HG03045 (cell line): ENCODE measurements around the gene ADAMTSL1.

Experiments used
- ATAC-seq: cut with Tn5 transposase; IDR thresholded peaks from one replicate; pipeline ENCODE4 v1.9.1; 2021; ENCODE audit warnings: mild to moderate bottlenecking, moderate library complexity; ENCODE audit not compliant: unreplicated experiment

Gene ADAMTSL1

DNA sequence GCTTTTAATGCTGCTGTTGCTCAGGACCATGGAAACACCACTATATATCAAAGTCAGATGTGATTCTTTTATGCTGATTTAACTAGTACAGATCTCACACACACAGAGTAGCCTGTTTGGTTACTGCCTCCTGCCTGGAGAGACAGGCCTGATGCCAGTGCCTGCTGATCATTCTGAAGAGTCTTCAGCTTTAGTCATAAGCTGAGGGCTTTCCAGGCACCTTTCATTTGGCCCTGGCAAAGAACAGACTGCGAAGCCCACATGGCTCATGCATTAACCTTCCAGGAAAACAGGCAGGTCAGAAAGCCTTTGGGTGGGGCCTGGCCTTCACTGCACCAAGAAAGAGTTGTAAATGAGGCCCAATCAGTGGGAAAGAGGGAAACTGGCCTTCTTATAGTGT lies 414.3 kb downstream of the ADAMTSL1 start:
- ATAC-seq: no peak

DNA sequence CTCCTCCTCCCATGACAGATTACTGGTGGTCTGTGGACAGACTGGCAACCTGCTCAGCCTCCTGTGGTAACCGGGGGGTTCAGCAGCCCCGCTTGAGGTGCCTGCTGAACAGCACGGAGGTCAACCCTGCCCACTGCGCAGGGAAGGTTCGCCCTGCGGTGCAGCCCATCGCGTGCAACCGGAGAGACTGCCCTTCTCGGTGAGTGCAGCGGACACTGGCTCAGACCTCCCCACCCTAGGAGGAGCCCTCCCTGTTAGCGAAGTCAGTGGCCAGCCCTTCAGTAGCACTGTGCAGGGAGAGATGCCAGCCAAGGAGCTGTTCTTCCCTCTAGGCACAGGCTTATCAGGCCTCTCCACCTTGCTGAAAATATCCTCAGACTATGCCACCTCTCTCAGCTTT lies 415.6 kb downstream of the ADAMTSL1 start:
- ATAC-seq: no peak

DNA sequence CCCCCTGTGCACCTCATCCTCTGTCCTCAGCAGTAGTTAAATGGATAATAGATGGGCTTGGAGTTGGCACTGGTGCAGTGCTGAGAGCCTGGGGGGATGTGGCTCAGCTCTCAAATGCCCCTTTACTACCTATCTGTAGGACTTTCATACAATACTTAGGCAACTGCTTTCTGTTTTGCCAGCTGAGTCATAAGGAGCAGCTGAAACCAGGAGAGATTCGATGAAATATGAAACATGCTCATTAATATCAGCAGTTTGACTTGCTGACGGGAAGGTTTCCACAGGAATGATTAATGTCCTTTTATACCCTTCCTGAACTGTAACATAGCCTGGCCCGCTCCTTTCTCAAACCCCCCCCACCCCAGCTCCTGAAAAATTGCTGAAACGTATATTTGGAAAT lies 416.4 kb downstream of the ADAMTSL1 start:
- peak; percentile 71 for ATAC-seq

DNA sequence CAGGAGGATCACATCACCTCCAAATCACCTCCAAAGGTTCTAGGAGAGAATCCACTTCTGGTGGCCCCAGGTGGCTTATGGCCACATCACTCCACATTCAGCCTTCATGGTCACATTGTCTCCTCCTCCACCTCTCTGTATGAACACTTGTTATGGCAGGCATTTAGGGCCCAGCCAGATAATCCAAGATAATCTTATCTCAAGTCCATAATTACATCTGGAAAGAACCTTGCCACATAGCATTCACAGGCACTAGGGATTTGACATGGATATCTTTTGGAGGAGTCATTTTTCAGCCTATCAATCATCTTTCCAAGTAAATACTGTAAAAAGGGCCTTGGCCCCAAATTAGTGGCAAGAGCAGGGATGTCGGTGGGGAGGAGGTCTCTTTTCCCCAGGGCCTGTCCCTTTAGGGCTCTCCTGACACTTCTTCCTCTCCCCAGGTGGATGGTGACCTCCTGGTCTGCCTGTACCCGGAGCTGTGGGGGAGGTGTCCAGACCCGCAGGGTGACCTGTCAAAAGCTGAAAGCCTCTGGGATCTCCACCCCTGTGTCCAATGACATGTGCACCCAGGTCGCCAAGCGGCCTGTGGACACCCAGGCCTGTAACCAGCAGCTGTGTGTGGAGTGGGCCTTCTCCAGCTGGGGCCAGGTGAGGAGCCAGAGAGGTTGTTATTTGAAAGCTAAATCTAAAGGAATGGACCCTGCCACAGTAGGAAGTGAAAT lies 418.2 kb downstream of the ADAMTSL1 start:
- no peak for ATAC-seq

DNA sequence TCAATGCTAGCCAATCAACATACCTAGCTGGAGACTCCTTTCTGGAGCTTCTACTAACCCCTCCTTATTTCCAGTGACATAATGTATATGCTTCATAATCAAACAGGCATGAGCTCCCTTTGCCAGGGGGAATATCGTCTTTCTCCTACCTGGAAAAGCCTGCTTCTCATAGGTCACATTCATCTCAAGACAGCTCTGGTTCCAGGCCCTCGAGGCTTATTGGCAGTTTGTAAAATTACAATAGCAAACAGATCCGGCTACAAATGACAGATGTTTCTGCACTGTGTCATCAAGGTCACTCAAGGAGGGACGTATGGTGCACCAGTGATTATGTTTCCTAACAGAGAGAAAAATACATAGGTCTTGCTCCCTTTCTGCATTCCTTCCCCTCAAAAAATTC lies 419.1 kb downstream of the ADAMTSL1 start:
- no peak for ATAC-seq

DNA sequence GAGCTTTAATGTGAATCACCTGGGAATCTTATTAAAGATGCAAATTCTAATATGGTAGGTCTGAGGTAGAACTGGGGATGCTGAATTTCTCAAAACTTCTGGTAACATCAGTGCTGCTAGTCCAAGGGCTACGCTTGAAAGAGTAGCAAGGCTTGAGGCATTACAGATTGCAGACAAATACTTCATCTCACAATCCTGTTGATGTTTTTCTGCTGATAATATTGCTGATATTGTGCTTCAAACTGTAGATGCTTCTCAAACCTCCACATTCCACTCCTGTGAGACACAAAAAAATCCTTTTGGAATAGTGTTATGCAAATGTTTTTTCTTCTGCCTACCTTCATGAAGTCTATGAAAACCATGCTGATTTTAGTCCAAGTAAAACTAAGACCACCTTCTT lies 419.5 kb downstream of the ADAMTSL1 start:
- ATAC-seq: no peak

DNA sequence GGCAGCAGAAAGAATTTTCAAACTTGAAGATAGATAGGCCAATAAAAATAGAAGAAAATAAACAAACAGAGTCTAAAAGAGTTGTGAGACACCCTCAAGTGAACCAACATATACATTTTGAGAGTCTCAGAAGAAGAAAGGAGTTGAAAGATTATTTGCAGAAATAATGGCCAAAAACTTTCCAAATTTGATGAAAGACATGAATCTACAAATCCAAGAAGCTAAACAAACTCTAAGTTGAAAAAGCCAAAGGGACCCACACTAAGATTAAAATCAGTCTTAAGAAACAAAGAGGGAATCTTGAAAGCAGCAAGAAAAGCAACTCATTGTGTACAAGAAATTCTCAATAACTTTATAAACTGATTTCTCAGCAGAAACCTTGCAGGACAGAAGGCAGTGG lies 422.1 kb downstream of the ADAMTSL1 start:
- ATAC-seq: no peak

DNA sequence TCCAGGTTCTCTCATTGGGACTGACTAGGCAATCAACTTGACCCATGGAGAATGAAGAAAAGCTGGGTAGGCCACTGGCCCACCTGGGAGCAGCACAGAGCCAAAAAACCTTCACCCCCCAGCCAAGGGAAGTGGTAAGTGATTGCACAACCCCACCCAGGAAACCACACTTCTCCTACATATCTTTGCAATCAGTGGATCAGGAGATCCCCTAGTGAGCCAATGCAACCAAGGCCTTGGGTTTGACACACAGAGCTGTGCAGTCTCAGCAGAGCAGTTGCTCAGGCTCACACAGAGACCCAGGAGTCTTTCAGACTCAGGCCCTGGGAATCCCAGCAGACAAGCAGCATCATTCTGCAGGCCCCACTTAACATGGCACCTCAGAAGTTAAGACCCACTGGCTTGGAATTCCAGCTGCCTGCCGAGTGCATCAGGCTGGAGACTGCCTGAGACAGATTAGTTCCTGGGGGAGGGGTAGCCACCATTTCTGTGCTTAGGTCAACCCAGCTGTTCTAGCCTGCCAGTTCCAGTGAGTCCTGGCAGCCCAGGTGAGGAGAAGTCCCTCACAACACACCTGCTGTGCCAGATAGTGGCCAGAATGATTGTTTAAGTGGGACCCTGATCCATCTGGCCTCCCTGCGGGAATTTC lies 422.7 kb downstream of the ADAMTSL1 start:
- ATAC-seq: no peak

DNA sequence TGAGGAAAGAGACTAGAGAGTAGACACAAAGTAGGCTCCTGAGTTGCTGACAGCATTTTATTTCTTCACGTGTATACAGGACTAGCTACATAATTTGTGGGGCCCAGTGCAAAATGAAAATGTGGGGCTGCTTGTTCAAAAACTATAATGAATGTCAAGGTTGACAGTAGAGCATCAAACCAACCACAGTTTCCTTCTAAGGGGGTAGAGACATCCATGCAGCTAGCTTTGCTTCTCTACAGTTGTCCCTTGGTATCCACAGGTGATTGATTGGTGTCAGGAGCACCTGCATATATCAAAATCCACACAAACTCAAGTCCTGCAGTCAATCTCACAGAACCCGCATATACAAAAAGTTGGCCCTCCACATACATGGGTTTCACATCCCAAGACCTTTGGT lies 429.5 kb downstream of the ADAMTSL1 start:
- no peak for ATAC-seq

DNA sequence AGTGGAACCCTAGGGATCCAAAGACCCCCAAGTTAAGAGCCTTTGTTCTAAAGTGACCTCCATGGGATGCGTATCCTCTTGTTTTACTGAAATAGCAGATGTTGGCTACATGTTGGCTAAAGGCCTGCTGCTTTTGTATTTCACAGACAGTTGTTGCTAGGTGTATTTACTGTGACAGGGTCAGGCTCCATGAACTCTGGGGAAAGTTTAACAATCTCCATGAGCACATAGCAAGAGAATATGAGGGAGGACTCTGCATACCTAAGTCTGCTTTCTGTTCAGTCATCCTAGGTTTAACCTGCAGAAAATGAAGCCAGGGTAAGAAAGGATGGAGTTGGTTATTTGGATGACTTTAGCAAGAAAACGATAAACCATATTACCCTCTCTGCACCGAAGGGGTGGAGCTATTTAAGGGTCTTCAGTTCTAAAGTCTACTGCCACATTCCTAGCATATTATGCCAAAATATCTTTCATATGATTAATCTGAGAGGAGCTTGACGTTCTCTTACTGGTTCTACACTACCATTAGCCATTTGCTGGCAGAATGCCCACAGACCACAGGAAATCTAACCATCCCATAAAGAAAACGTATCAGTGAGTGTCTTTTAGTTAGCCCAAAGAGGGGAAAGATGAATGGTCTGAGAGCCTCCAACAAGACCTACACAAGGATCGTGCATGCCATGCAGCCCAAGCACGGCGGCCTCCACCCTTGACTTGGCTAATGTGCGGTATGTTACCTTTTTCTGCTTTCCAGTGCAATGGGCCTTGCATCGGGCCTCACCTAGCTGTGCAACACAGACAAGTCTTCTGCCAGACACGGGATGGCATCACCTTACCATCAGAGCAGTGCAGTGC lies 431.3 kb downstream of the ADAMTSL1 start:
- ATAC-seq: no peak

DNA sequence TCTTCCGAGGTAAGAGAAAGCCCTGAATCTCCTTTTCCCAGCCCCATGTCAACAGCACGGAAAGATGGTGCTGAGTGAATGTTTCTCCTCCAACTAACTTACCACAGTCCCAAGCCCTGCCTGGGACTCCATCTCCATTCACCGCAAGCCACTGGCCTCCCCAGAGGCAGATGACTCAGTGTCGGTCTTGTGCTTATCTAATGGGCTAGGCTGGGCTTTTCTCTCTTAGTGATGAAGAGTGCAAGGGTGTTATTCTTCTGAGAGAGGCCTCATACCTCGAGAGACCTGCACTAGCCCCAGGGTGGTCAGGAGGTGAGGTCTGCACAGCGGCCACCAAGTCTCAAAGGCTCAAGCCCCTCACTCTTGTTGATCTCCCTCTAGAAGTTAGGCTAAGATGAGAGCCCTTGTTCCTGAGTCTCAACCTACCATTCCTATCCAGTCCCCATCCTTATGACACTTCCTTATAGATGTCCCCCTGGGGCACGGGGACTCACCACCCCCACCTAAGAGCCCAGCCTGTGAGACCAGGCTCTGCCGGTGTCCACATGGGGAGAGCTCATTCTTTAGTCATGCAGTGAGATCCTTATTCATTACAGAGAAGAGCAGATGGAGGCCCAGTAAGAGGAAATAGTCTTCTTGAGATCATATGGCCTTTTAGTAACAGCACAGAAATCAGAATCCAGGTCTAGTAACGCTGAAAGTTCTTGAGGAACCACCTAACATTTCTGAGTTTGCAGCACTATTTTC lies 432.1 kb downstream of the ADAMTSL1 start:
- no peak for ATAC-seq

DNA sequence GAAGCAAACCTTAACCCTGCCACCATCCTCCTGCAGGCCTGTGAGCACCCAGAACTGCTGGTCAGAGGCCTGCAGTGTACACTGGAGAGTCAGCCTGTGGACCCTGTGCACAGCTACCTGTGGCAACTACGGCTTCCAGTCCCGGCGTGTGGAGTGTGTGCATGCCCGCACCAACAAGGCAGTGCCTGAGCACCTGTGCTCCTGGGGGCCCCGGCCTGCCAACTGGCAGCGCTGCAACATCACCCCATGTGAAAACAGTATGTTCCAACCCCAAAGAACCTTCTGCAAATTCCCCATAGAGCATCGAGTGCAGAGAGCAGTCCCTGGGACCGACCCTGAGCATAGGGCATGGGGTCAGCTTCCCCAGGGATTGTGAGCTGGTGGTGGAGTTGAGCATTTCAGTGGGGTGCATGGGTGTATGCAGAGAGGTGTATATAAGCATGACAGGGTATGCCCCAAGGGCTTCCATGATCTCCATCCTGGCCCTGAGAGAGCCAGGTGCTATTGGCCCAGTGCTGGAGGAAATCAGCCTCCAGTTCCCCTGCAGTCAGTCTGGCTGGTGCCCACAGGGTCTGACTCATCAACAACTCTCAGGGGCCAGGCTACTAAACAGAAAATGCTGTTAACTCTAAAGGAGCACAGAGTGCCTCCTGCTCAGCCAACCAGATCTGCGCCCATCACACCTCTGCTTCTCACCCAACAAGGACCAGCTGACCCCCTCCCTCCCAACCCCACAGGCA lies 432.9 kb downstream of the ADAMTSL1 start:
- no peak for ATAC-seq

DNA sequence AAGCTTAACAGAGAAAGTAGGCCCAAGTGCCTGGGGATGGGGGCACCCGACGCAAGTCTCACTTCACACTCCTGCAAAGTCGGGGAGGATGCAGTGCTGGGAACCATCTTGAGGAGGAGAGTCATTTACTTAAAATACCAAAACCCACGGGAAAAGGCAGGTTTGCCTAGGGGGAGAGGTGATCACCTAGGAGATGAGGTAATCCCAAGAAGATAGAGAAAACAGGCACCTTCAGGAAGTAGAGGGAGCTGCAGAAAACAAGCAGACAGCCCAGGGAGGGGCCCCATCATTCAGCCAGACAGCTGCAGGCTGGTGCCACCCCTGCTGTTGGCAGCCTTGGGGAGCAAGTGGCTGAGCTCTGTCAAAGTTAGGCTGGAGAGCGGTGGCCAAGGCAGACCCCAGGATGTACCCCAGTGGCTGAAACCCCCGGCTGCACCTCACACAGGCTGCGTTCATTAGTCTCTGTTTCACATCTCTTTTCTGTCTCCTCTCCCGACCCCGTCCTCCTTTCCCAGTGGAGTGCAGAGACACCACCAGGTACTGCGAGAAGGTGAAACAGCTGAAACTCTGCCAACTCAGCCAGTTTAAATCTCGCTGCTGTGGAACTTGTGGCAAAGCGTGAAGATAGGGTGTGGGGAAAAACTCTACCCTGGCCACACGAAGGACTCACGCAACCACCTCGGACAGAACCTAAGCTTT lies 434.1 kb downstream of the ADAMTSL1 start:
- no peak for ATAC-seq

DNA sequence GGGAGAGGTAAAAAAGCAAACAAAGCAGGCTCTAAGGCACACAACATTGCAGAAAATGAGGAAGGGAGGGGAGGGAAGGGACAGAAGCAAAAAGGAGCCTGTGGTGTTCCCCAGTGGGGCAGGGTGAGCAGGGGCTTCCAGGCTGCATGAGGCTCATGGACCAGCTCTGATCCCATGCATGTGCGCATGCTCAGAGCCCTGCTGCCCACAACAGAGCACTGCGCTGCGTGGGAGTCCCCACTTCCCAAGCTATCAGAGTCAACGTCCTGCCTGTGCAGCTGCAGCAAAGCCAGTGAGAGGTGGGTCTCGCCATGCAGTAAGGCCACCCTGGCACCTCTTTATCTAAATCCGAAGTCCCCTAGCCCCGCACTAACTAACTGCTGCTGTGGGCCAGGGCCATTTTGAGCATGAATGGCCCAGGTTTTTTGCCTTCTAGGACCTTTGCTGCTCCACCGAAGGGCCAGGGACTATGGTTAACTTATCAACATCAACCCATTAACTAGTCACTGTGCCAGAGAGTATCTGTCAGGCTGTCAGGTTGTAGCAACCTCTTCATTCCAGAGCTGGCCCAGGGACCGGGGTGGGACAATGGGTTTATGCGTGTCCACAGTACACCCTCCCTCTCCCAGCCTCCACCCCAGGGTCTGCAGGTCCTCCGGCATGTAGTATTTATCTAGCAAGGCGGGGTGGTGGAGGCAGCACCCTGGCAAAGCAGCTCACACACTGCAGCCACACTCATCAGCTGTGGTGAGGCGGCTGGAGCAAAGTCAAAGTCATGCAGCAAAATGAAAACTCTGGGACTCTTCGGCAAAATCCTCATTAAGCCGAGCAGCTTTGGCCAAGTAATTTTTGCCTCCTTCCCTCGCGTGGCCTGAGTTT lies 435.4 kb downstream of the ADAMTSL1 start:
- ATAC-seq: no peak

DNA sequence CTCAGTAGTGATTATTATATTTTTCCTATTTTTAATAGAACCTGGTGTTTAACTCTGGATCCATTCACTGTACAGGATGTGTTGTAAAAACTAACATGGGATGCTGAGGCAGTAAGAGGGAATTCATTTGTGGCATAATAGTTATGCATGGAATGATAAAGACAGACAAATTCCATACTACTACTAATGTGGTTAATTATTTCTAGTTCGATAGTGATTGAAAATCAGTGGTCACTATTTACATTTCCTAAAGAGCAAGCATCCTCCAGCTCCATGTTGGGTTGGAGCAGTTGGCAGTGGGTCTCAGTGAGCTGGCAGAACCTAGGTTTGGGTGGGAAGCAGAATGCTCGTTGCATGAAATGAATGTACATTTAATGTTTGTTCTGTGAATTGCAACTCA lies 436.5 kb downstream of the ADAMTSL1 start:
- ATAC-seq: no peak

DNA sequence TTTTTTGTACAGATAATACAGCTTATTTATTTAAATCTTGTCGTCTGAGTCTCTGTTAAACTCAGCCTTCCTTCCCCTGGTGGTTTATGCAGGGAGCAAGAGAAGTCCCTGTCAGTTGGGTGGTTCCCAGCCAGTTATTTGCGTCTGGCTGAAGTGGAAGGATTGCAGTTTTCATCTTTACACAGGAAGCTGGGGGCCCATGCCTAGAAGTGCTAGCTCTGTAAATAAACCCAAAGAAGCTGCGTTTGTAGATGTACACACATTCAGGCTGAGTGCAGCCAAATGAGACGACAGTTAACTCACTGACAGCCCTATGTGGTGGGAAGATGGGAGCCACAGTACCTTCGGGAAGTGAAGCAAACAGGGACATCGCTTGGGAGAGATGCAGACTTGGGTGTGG lies 437.0 kb downstream of the ADAMTSL1 start:
- no peak for ATAC-seq

DNA sequence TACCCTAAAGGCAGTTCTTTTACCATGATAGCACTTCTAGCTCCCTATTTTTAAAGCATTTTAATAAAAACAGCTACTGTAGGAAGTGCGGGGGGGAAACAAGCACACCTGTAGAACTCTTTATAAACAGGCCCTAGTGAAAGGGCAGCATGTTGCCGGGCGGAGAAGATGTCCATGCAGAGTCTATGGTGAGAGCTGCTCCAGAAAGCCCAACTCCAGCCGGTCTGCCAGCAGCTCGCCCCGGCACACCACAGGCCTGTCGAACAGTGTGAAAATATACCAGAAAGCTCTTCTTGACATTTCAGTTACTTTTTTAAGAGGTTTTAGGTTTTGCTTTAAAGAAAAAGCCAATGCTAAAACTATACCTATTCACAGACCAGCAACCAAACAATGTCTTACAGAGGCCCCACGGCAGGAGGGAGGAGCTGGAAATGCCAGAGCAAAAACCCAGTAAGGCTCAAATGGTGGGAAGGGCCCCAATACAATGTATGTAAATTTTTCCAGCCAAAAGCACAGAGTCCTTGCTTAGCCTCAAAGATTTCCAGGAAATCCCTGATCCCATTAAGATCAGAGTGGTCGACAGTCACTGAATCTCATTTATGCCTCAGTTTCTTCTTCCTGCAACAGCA lies 437.9 kb downstream of the ADAMTSL1 start:
- ATAC-seq: no peak
